Islet precursor cell (in vitro differentiated cells): ENCODE results near the gene CNOT6.

ENCODE experiments used
- DNase-seq: peaks from one replicate; pipeline ENCODE4 v3.0.0-alpha.2; 2018

Gene CNOT6

DNA sequence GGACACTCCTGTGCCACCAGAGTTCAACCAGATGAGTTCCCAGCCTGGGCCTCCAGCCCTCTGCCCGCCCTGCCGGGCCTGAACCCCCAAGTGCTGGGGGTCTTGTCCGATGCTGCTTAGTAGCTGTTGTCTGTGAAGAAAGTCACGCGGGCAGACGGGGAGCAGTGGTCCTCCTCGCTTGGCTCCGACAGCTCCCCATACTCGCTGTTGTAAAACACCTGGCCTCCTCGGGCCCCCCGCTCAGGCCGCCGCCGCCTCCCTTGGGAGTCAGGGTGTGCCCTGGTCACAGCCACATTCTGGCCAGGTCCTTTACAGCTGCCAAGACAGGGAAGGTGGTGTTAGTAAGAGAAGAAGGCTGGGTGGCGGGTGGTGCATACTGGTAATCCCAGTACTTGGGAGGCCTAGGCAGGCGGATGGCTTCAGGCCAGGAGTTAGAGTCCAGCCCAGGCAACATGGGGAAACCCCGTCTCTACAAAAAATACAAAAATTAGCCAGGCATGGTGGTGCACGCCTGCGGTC is 109.0 kb downstream of the CNOT6 start:
- DNase-seq: peak; percentile 52

DNA sequence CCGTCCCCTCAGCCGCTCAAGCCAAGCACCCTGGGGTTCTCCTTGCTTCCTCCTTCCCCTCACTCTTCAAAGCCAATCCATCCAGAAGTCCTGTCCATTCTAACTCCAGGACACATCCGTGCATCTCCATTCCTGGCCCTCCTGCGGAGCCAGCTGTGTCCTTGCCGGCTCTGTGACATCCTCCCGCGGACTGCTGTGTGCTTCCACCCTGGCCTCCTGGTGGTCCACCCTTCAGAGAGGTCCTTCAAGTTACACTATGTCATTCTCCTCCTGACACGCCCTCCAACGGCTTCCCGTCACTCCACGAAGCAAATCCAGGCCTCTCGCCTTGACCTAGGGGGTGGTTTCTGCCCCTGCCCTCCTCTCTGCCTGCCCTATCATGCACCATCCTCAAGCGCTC is 110.1 kb downstream of the CNOT6 start:
- DNase-seq: no peak

GRCh38 chr5:180605554-180606214 is 111.5 kb downstream of the CNOT6 start:
- DNase-seq: no peak

- no peak for DNase-seq
Observed at GRCh38 chr5:180606215-180606785, 112.1 kb downstream of the CNOT6 start.

GRCh38 chr5:180607861-180608571 is 113.8 kb downstream of the CNOT6 start:
- no peak for DNase-seq

DNA sequence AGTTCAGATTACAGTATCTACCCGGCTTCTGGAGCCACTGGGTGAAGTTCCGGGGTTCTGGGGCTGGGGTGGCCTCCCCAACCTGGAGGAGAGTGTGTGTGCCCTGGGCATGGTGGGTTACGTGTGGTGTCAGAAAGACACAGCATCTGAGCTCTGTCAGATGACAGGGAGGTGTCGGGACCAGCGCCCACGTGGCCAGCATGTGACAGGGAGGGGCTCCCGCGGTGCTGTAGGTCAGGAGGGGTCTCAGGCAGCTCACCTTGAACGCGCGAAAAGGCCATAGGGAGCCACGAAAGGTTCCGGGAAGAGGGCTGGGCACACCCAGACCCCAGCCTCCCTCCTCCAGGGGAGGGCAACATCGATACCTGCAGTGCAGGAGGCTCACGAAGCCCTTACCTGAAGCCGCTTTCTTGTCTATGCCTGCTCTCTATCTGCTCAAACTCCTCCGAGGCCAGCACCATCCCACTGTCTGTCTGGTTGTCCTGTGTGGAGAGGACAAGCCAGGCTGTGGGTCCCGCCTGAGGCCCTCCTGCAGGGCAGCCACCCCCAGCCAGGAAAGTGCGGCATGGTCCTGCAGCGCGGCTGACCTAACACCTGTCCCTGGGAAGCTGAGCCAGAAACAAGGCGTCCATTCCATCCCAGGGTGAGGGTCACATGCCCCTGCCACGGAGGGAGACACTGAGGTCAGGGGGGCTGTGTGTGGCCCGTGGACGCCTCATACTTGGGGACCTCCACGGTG is 114.6 kb downstream of the CNOT6 start:
- DNase-seq: no peak

GRCh38 chr5:180609386-180609785 is 115.2 kb downstream of the CNOT6 start:
- DNase-seq: no peak

DNA sequence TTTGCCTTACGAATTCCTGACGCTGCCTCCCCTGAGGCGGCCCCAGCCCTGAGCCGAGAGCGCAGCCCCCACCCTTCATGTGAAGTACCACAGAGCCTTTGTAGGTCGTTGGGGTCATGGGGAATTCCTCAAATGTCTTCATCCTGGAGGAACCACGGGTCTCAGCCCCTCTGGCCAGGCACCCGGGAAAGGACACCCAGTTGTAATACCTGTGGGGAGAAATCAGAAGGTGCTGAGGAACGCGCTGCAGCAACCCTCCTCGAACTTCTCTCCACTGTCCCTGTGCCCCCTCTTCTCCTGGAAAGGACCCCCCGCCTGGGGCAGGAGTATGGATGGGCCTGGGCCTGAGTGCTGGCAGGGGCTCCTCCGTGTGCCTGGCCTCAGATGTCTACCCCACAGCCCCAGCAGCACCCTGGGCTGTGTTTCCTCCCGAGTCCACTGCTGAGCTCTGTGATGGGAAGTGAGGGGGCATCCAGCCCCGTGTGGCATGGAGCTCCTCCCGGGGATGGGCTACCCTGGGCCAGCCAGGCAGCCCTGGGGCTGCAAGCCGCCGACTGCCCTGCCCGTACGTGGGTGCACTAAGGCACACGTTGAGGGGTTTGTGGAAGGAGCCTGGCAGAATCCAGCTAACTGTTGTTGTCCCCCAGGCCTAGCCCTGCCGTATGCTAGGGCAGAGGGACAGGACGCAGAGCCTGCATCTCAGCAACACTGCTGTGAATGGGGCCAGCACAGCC is 115.8 kb downstream of the CNOT6 start:
- DNase-seq: no peak

DNA sequence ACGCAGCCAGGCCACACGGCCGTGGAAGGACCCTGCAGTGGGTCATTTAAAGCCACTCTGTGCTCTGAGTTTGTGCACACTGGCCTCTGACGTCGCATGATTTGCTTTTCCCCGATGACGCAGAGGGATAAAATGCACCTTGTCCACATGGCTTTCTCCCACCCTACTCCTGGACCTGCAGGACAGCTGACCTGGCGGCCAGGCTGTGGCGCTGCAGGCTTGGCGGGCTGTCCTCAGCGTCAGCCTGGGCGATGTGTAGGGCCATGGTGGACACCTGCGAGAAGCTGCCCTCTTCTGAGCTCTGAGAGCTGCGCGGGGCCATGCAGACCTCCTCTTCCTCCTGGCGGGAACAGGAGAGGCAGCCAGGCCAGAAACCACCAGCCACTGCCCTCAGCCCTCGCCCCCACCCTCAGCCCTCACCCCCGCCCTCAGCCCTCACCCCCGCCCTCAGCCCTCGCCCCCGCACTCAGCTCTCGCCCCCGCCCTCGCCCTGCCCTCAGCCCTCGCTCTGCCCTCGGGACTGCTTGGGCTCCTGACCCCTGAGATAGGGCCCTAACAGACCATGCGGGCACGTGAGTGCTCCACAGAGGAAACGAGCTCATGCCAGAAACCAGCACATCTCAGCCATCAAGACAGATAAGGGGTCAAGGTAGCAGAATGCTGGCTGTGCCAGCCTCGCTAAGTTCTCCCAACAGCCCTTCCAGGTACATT is 117.1 kb downstream of the CNOT6 start:
- DNase-seq: peak; percentile 82

DNA sequence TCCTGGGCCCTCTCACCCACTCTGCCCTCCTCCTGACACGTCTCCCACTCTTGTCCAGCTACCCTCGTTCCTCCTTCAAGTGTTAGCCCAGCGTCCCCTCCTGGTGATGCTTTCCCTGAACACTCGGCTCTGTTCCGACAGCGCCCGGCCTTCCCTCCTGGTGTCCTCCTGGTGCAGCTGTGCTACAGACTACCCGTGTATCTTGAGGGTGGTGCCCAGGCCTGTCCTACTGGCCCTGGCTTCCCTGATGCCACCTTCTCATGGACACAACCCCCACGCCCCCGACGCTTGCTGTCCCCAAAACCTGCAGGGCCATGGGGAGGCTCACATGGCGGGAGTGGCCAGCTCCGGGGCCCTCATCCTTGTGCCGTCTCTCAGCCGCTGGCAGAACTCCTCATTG is 118.5 kb downstream of the CNOT6 start:
- no peak for DNase-seq

DNA sequence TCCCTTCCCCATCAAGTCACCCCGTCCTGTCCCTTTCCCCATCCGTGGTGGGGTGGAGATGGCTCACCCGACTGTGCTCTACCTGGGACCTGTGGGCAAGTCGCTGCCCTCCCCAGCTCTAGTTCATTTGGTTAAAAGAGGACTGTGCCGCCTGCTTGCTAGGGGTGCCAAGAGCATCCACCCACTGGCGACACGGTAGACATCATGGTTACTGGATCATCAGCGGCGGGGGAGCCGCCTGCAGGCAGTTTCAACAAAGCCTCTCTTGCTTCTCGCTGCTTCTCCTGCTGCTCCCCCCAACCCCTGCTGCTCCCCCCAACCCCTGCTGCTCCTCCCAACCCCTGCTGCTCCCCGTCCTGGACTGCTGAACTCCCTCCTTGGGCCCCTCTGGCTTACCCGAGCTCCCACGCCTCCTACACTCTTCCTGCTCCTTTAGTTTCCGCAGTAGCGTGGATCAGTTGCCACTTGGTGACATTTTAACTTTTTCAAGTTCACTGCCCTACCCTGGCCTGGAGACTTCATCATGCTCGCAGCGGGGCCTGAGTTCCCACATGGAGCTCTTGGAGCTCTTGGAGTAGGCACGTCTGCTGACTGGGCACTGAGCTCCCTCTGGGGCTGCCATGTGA is 119.1 kb downstream of the CNOT6 start:
- no peak for DNase-seq

DNA sequence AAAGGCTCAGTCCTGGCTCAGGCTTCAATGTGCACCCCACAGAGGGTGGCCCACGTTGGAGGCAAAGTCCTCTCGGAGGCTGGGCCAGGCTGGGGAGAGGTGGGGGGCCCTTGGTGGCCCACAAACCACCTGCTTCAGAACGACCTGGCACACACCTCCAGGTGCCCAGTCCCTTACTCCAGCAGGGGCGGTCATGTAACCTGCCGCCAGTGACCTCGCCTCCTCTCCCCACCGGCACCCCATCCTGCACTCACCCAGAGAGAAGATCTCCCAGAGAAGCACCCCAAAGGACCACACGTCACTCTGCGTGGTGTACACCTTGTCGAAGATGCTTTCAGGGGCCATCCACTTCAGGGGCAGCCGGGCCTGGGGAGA is 119.6 kb downstream of the CNOT6 start:
- no peak for DNase-seq

DNA sequence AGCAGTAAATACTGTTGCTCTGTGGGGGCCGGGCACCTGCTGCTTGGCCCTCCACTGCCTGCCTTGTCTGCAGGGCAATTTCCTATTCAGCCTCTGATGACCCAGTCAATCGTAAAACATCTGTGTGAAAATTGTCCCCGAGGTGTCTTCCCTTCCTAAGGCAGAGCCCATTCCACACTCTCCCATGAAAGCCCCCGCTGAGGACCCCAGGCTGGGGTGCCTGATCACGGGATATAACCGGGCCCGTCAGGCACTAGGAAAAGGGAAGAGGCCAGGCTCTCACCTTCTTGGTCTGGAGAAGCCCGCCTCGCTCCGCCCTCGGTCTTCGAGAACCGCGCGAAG is 124.3 kb downstream of the CNOT6 start:
- no peak for DNase-seq

DNA sequence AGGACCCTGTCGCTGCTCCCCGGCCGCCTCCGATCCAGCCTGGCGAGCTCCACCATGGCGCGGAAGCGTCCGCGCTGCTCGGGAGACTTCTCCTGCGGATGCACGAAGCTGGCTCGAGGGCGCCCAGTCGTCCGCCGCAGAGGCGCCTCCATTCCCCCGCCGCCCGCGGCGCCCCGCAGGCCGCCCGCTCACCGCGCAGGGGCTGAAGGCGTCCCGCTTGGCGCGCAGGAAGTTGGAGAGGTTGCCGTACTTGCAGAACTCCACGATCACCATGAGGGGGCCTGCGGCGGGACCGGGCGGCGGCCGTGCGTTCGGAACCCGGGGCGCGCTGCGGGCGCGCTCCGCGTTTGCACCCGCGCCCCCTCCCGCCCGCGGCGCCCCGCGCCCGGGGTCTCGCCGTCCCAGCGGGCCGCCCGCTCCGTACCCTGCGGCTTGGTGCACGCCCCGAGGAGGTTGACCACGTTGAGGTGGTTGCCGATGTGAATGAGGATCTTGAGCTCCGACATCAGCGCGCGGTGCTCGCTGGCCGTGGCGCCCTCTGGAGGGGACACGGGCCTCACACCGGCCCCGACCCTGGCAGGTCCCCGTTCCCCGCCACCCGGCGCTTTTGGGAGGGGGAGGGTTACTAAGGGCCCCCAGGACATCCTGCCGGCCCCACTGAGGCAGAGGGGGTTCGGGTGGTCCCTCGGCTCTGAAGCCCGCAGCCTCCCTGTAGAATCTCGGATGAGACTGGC is 124.8 kb downstream of the CNOT6 start:
- peak; percentile 84 for DNase-seq

- no peak for DNase-seq
Observed at GRCh38 chr5:180619563-180619915, 125.4 kb downstream of the CNOT6 start.

GRCh38 chr5:180620014-180620413 is 125.8 kb downstream of the CNOT6 start:
- no peak for DNase-seq

GRCh38 chr5:180621311-180621710 is 127.1 kb downstream of the CNOT6 start:
- DNase-seq: no peak

GRCh38 chr5:180622910-180623309 is 128.7 kb downstream of the CNOT6 start:
- DNase-seq: no peak

GRCh38 chr5:180623411-180623834 is 129.2 kb downstream of the CNOT6 start:
- DNase-seq: no peak

DNA sequence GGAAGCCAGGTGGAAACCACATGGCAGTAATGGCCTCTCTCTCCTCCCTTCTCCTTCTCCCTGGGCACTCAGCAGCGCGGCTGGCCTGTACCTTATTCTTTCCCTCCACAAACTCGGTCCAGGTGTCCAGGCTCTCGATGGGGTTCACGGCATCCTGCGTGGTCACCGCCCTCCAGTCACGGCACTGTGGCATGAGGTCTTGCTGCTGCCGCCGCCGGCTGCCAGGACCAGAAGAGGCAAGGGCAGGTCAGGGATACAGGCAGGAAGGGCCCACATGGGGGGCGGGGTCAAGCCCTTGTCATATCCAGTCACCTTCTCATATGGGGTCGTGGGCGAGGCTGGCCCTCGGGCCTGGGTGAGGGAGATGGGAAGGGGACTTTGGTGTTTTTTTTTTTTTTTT is 129.7 kb downstream of the CNOT6 start:
- DNase-seq: no peak

GRCh38 chr5:180624587-180624986 is 130.4 kb downstream of the CNOT6 start:
- DNase-seq: no peak
